Measurements from ENCODE around the gene GALNT3. TPM values are rescaled to one million over a fixed set of nuclear protein-coding genes. Genes with fewer than 3 reads are reported as not detected.

GALNT3 gene
- 0.44 TPM for polyA plus RNA-seq (2013, experiment 1 of 4)
- 0.20 TPM for polyA plus RNA-seq (2013, experiment 2 of 4)
- polyA plus RNA-seq (2013, experiment 3 of 4) = 0.64 TPM
- polyA plus RNA-seq (2013, experiment 4 of 4) = 2.1 TPM

DNA sequence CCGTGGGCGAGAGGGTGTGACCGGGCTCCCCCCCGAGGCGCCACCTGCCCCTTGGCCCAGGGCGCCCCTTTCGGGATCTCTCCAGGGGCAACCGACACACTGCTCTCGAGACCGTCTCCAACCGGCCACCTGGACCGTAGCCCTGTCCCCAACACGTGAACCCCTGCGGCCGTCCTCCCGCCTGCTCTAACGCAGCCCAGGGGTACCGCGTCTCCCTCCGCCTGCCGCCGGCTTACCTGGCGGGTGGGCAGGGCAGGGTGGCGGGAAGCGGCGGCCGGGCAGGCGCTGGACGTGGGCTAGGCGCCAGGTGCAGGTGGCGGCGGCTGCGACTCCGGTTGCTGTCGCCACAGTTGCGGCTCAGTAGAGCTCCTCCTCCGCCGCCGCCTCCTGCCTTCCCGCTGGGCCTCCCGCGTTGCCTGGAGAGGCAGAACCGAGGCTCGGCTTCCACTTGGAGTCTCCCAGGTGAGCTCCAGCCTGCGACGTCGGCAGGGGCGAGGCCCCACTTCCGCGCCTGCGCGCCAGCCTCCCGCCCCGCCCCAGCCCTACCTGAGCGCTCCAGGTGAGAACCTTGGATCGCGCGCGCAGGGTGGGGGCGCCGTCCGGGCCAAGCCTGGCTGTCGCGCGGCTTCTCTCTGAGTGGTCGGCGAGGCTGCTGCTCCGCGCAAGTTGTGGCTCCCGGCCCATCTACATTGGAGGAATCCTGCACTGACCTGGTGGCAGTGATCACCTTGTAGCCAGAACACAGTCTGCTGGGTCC, at the start of gene GALNT3:
TSS of gene GALNT3 (minus strand) at position 469 of the 757 bp plus-strand sequence. CDS start 23,547 bp downstream, outside the sequence.
- 8 to 12% methylated on average over 70 of the region's 70 CpGs for WGBS, 2 experiments
- no peaks in the 10 kb centered on the region for H3K4me1 ChIP-seq (ENCODE audit: control insufficient read depth, insufficient read depth, low read length)
- H3K4me3 ChIP-seq (ENCODE audit: insufficient read depth, low read depth, low read length) = peak within 1 kb of the TSS; percentile 42
- no peaks in the 10 kb centered on the region for H3K36me3 ChIP-seq (ENCODE audit: control insufficient read depth, insufficient read depth, low read length)
- H3K27ac ChIP-seq (ENCODE audit: insufficient read depth, low read depth, low read length, poor library complexity, severe bottlenecking) = no peak within 1 kb of the TSS
- peaks cover 51% of the 10 kb centered on the region for H3K27me3 ChIP-seq (ENCODE audit: control insufficient read depth, insufficient read depth, low read length, poor library complexity, severe bottlenecking)
- H3K9me3 ChIP-seq (ENCODE audit: control insufficient read depth, low read length) = no peaks in the 10 kb centered on the region

DNA sequence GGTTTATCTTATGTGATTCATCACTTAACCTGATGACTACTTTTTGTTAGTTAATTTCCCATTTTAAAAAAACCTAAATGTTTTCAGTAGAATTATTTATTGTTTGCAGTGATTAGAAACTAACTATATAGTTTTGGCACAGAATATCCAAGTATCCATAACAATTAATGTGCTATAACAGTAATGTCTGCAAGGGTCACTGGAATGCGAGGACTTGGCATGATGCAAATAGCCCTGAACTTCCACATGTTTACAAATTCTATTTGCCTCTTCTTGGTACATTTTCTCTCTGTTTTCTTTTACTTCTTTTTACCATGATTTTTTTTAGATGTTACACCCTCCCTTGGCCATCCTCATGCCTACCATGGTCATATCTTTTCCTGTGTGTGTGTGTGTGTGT, 49.3 kb upstream of the GALNT3 start:
- H3K36me3 ChIP-seq (ENCODE audit: control insufficient read depth, insufficient read depth, low read length) = no peaks in the 10 kb centered on the region
- H3K4me3 ChIP-seq (ENCODE audit: insufficient read depth, low read depth, low read length) = no peak overlapping the region
- H3K27me3 ChIP-seq (ENCODE audit: control insufficient read depth, insufficient read depth, low read length, poor library complexity, severe bottlenecking) = no peaks in the 10 kb centered on the region
- no peaks in the 10 kb centered on the region for H3K4me1 ChIP-seq (ENCODE audit: control insufficient read depth, insufficient read depth, low read length)
- no peaks in the 10 kb centered on the region for H3K9me3 ChIP-seq (ENCODE audit: control insufficient read depth, low read length)
- H3K27ac ChIP-seq (ENCODE audit: insufficient read depth, low read depth, low read length, poor library complexity, severe bottlenecking) = no peak overlapping the region
- WGBS, 2 experiments = 87 to 95% methylated on average over 1 of the region's 1 CpG

DNA sequence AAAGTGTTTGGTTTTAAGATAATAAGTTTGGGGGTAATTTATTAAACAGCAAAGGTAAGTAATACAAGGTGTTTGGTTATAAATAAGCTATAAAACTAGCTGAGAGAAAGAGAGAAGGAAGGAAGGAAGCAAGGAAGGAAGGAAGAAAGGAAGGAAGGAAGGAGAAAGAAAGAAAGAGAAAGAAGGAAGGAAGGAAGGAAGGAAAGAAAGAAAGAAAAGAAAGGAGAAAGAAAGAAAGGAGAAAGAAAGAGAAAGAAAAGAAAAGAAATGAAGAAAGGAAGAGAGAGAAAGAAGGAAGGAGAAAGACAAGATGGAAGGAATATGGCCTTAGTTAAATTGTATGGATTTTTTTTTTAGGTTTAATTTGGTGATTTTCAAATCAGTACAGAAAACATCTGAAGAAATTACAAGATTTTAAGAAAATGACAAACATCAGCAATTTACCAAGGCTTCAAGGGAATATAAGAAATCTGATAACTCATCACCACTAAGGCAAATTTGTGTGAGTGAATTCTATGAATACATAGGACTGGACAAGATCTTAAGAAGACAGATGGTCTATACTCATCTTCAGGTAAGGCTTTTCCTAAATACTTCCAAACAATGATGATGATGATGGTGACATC, 46.4 kb upstream of the GALNT3 start:
- H3K9me3 ChIP-seq (ENCODE audit: control insufficient read depth, low read length) = no peaks in the 10 kb centered on the region
- H3K27me3 ChIP-seq (ENCODE audit: control insufficient read depth, insufficient read depth, low read length, poor library complexity, severe bottlenecking) = no peaks in the 10 kb centered on the region
- no peaks in the 10 kb centered on the region for H3K4me1 ChIP-seq (ENCODE audit: control insufficient read depth, insufficient read depth, low read length)
- H3K36me3 ChIP-seq (ENCODE audit: control insufficient read depth, insufficient read depth, low read length) = no peaks in the 10 kb centered on the region
- no peak overlapping the region for H3K4me3 ChIP-seq (ENCODE audit: insufficient read depth, low read depth, low read length)
- no peak overlapping the region for H3K27ac ChIP-seq (ENCODE audit: insufficient read depth, low read depth, low read length, poor library complexity, severe bottlenecking)

DNA sequence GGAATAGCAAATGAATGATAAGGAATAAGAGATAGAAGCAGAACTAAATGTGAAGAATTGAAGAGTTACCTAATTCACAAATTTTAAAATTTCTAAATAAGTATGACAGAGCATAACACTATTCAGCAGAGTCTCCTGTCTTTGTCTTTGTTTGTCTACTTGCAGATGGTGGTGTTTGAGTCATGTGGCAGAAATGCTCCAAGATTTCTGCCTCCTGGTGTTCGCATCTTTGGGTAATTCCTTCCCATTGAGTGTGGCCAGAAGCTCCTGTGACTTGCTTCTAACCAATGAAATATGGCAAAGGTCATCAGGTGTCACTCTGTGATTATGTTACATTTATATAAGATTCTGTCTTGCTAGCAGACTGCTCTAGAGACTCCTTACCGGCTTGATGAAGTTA, 45.6 kb upstream of the GALNT3 start:
- Histone ChIP-seq H3K4me3 (ENCODE audit: insufficient read depth, low read depth, low read length) (no peak overlapping the region), H3K9me3 (ENCODE audit: control insufficient read depth, low read length) (no peaks in the 10 kb centered on the region)
- 93 to 95% methylated on average over 2 of the region's 2 CpGs for WGBS, 2 experiments

DNA sequence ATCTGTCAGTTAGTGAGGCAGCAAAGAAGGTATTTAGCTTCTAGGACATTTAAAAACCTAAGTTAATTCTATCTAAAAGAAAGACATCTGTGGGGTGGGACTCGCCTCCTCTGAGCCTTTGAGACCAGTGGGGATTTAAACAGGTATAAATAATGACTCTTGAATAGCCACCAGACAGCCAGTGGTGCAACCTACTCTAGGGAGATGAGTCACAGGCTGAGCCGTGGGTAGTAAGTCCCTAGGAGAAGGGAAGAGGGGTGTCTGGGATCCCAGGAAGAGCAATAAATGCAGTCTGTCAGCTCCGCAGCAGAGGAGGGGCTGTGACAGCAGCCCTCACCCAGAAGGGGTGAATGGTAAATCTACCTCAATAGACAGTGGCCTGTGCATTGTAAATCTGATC, 43.1 kb upstream of the GALNT3 start:
- Histone ChIP-seq H3K27ac (ENCODE audit: insufficient read depth, low read depth, low read length, poor library complexity, severe bottlenecking) (no peak overlapping the region), H3K9me3 (ENCODE audit: control insufficient read depth, low read length) (no peaks in the 10 kb centered on the region), H3K4me3 (ENCODE audit: insufficient read depth, low read depth, low read length) (no peak overlapping the region), H3K36me3 (ENCODE audit: control insufficient read depth, insufficient read depth, low read length) (no peaks in the 10 kb centered on the region), H3K4me1 (ENCODE audit: control insufficient read depth, insufficient read depth, low read length) (no peaks in the 10 kb centered on the region), H3K27me3 (ENCODE audit: control insufficient read depth, insufficient read depth, low read length, poor library complexity, severe bottlenecking) (no peaks in the 10 kb centered on the region)
- WGBS, 2 experiments = 74% methylated on average over 3 of the region's 3 CpGs

More for the DNA sequence above, 45.6 kb upstream of the GALNT3 start:
- no peaks in the 10 kb centered on the region for H3K27me3 ChIP-seq (ENCODE audit: control insufficient read depth, insufficient read depth, low read length, poor library complexity, severe bottlenecking)
- no peaks in the 10 kb centered on the region for H3K4me1 ChIP-seq (ENCODE audit: control insufficient read depth, insufficient read depth, low read length)
- no peaks in the 10 kb centered on the region for H3K36me3 ChIP-seq (ENCODE audit: control insufficient read depth, insufficient read depth, low read length)
- H3K27ac ChIP-seq (ENCODE audit: insufficient read depth, low read depth, low read length, poor library complexity, severe bottlenecking) = no peak overlapping the region

DNA sequence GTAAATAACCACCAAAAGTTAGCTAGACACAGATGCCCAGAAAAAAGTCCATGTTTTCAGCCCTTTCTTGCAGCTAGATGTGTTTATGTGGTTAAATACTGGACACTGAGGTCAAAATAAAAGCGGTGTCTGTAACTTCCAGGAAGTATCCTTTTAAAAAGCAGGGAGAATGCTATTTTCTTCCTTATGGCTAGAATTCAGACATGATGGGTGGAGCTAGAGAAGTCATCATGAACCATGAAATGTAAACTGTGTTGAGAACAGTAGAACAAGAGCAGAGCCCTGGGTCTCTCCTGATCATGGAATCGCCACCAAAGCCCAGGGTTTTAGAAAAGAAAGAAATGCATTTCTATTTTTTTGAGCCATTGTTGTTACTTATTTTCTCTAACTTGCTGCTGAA, 41.3 kb upstream of the GALNT3 start:
- Histone ChIP-seq H3K27me3 (ENCODE audit: control insufficient read depth, insufficient read depth, low read length, poor library complexity, severe bottlenecking) (no peaks in the 10 kb centered on the region), H3K27ac (ENCODE audit: insufficient read depth, low read depth, low read length, poor library complexity, severe bottlenecking) (no peak overlapping the region), H3K9me3 (ENCODE audit: control insufficient read depth, low read length) (no peaks in the 10 kb centered on the region), H3K4me1 (ENCODE audit: control insufficient read depth, insufficient read depth, low read length) (no peaks in the 10 kb centered on the region), H3K4me3 (ENCODE audit: insufficient read depth, low read depth, low read length) (no peak overlapping the region), H3K36me3 (ENCODE audit: control insufficient read depth, insufficient read depth, low read length) (no peaks in the 10 kb centered on the region)
- 93 to 98% methylated on average over 2 of the region's 2 CpGs for WGBS, 2 experiments

DNA sequence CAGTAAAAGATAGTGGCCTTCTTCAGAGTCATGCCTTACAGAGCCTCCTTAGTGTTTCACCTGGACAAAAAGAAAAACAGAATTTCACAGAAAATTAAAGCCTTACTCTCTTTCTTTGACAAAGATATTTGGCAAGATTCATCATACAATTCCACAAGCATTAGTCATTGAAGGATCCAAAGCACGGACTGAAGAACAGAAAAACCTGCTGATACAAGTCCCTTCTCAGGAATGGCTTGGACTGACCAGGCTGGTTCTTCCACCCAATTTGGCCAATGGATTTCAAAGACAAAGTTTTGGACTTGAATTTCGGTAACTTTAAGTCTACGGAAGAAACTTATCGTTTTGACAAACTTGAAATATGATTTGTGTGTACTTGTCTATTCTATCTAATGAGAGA, 39.1 kb upstream of the GALNT3 start:
- H3K27me3 ChIP-seq (ENCODE audit: control insufficient read depth, insufficient read depth, low read length, poor library complexity, severe bottlenecking) = no peaks in the 10 kb centered on the region
- H3K27ac ChIP-seq (ENCODE audit: insufficient read depth, low read depth, low read length, poor library complexity, severe bottlenecking) = no peak overlapping the region
- H3K4me1 ChIP-seq (ENCODE audit: control insufficient read depth, insufficient read depth, low read length) = no peaks in the 10 kb centered on the region
- H3K36me3 ChIP-seq (ENCODE audit: control insufficient read depth, insufficient read depth, low read length) = no peaks in the 10 kb centered on the region
- no peak overlapping the region for H3K4me3 ChIP-seq (ENCODE audit: insufficient read depth, low read depth, low read length)
- H3K9me3 ChIP-seq (ENCODE audit: control insufficient read depth, low read length) = no peaks in the 10 kb centered on the region
- WGBS, 2 experiments = 95% methylated on average over 4 of the region's 4 CpGs

GRCh38 chr2:165827921-165828276, 33.9 kb upstream of the GALNT3 start:
- no peaks in the 10 kb centered on the region for H3K9me3 ChIP-seq (ENCODE audit: control insufficient read depth, low read length)
- no peaks in the 10 kb centered on the region for H3K27me3 ChIP-seq (ENCODE audit: control insufficient read depth, insufficient read depth, low read length, poor library complexity, severe bottlenecking)
- no peak overlapping the region for H3K4me3 ChIP-seq (ENCODE audit: insufficient read depth, low read depth, low read length)
- 90 to 100% methylated on average over 1 of the region's 1 CpG for WGBS, 2 experiments
- H3K4me1 ChIP-seq (ENCODE audit: control insufficient read depth, insufficient read depth, low read length) = no peaks in the 10 kb centered on the region
- no peaks in the 10 kb centered on the region for H3K36me3 ChIP-seq (ENCODE audit: control insufficient read depth, insufficient read depth, low read length)
- H3K27ac ChIP-seq (ENCODE audit: insufficient read depth, low read depth, low read length, poor library complexity, severe bottlenecking) = no peak overlapping the region

- no peak overlapping the region for H3K27ac ChIP-seq (ENCODE audit: insufficient read depth, low read depth, low read length, poor library complexity, severe bottlenecking)
- 93 to 100% methylated on average over 3 of the region's 3 CpGs for WGBS, 2 experiments
Measured at GRCh38 chr2:165827016-165827920, 33.2 kb upstream of the GALNT3 start.

GRCh38 chr2:165825041-165825440, 31.0 kb upstream of the GALNT3 start:
- Histone ChIP-seq H3K27me3 (ENCODE audit: control insufficient read depth, insufficient read depth, low read length, poor library complexity, severe bottlenecking) (no peaks in the 10 kb centered on the region), H3K4me1 (ENCODE audit: control insufficient read depth, insufficient read depth, low read length) (no peaks in the 10 kb centered on the region), H3K4me3 (ENCODE audit: insufficient read depth, low read depth, low read length) (no peak overlapping the region), H3K9me3 (ENCODE audit: control insufficient read depth, low read length) (no peaks in the 10 kb centered on the region), H3K27ac (ENCODE audit: insufficient read depth, low read depth, low read length, poor library complexity, severe bottlenecking) (no peak overlapping the region), H3K36me3 (ENCODE audit: control insufficient read depth, insufficient read depth, low read length) (no peaks in the 10 kb centered on the region)
- WGBS, 2 experiments = 94 to 95% methylated on average over 2 of the region's 2 CpGs

More at GRCh38 chr2:165827016-165827920, 33.2 kb upstream of the GALNT3 start:
- Histone ChIP-seq H3K4me3 (ENCODE audit: insufficient read depth, low read depth, low read length) (no peak overlapping the region), H3K4me1 (ENCODE audit: control insufficient read depth, insufficient read depth, low read length) (no peaks in the 10 kb centered on the region), H3K36me3 (ENCODE audit: control insufficient read depth, insufficient read depth, low read length) (no peaks in the 10 kb centered on the region), H3K9me3 (ENCODE audit: control insufficient read depth, low read length) (no peaks in the 10 kb centered on the region), H3K27me3 (ENCODE audit: control insufficient read depth, insufficient read depth, low read length, poor library complexity, severe bottlenecking) (no peaks in the 10 kb centered on the region)

Data from ectodermal cell (in vitro differentiated cells).